Gastroesophageal sphincter (tissue), 4 donors: ENCODE data around the gene FBXL17. TPM values are rescaled to one million over a fixed set of nuclear protein-coding genes. Genes with fewer than 3 reads are reported as not detected.

Experiments used
- ATAC-seq: fragments of 150-250 bp; one replicate; pipeline ENCODE4 v1.9.1; 2016; ENCODE audit warnings: mild to moderate bottlenecking, moderate library complexity
- H3K27ac ChIP-seq, 4 donors: fragments of 200-600 bp; sonication (generic) in 3 of 4; 1 replicate in 3 of 4; 2 replicates in 1 of 4; pipeline ENCODE4 v1.5.1; 2016 to 2019
- H3K27me3 ChIP-seq: fragments of 200-600 bp; sonication (generic); one replicate; pipeline ENCODE4 v1.5.1; 2019
- H3K36me3 ChIP-seq, 2 donors: fragments of 200-600 bp; sonication (generic); one replicate each; pipeline ENCODE4 v1.5.1; 2019; ENCODE audit warnings: control low read depth in 1 of 2
- H3K4me1 ChIP-seq, 3 donors: fragments of 200-600 bp; sonication (generic); 1 replicate in 2 of 3; 2 replicates in 1 of 3; pipeline ENCODE4 v1.5.1; 2016 to 2019; ENCODE audit warnings: control low read depth in 2 of 3
- H3K4me3 ChIP-seq, 2 donors: fragments of 200-600 bp; sonication (generic); one replicate each; pipeline ENCODE4 v1.5.1; 2019; ENCODE audit warnings: mild to moderate bottlenecking in 1 of 2, moderate library complexity in 1 of 2
- H3K9me3 ChIP-seq, 3 donors: fragments of 200-600 bp; sonication (generic); one replicate each; pipeline ENCODE4 v1.5.1; 2017 to 2019; ENCODE audit warnings: control low read depth in 2 of 3
- EP300 ChIP-seq: sonication (generic); formaldehyde crosslinking; IDR thresholded peaks from one replicate; pipeline ENCODE4 v1.6.1; 2017; ENCODE audit warnings: antibody characterized with exemption, mild to moderate bottlenecking
- POLR2A ChIP-seq, 2 donors: fragments of 450-650 bp; IDR thresholded peaks; one replicate each; pipeline ENCODE4 v1.6.1; 2017; ENCODE audit warnings: antibody characterized with exemption in 2 of 2, mild to moderate bottlenecking in 2 of 2, moderate library complexity in 1 of 2
- POLR2AphosphoS5 ChIP-seq: sonication (generic); formaldehyde crosslinking; IDR thresholded peaks from one replicate; pipeline ENCODE4 v1.6.1; 2017; ENCODE audit warnings: antibody characterized with exemption
- WGBS, 2 donors: methylation state at CpG; one replicate each; pipeline ENCODE4 v1.1.5; 2018; ENCODE audit warnings: low coverage in 1 of 2; 5-methylcytosine and 5-hydroxymethylcytosine counted together
- total RNA-seq, 4 donors: library from RNA; depleted of rRNA; stranded (reverse); fragments of >200 nt; gene quantifications; one replicate each; pipeline ENCODE4 v1.1.0, GENCODE V29; 2016
- TF ChIP-seq, protein P1 (sequence below), 4 experiments: fragments of 200-600 bp in 2 of 4; fragments of 450-650 bp in 2 of 4; sonication (generic) in 1 of 4; IDR thresholded peaks; one replicate each; pipeline ENCODE4 v1.5.1; 2017 to 2019; ENCODE audit warnings: antibody characterized with exemption in 4 of 4, mild to moderate bottlenecking in 2 of 4, moderate library complexity in 2 of 4

The FBXL17 gene
- total RNA-seq, 4 donors from 2014 or later, result 15.3 to 25.5 (median 21.7) TPM

DNA sequence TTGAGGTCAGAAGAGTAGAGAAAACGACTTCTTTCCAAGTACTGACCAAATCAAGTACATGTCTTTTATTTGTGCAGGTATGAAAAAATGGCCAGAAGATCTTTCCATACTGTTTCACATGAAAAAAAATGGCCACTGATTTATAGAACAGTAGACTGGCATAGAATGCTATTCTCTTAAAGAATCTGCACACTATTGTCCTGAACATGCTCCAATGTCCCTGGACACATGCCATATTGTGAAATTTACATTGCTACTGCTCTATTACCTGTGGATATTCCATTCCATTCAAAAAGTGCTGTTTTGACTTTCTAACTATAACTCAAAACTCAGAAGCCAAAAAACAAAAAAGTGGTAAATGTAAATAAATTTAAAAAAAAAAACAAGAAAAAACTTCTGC is 60.6 kb downstream of the FBXL17 start:
- H3K27ac ChIP-seq, result no peak overlapping the region
- peaks cover 0 to 20% (median 0%) of the 10 kb centered on the region in 3 donors for H3K4me1 ChIP-seq
- no peaks in the 10 kb centered on the region for H3K27me3 ChIP-seq
- WGBS, 2 donors, result 82 to 88% methylated on average over 1 of the region's 1 CpG
- TF ChIP-seq, protein P1, sequence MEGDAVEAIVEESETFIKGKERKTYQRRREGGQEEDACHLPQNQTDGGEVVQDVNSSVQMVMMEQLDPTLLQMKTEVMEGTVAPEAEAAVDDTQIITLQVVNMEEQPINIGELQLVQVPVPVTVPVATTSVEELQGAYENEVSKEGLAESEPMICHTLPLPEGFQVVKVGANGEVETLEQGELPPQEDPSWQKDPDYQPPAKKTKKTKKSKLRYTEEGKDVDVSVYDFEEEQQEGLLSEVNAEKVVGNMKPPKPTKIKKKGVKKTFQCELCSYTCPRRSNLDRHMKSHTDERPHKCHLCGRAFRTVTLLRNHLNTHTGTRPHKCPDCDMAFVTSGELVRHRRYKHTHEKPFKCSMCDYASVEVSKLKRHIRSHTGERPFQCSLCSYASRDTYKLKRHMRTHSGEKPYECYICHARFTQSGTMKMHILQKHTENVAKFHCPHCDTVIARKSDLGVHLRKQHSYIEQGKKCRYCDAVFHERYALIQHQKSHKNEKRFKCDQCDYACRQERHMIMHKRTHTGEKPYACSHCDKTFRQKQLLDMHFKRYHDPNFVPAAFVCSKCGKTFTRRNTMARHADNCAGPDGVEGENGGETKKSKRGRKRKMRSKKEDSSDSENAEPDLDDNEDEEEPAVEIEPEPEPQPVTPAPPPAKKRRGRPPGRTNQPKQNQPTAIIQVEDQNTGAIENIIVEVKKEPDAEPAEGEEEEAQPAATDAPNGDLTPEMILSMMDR (IDR thresholded peaks at IDR 0.05), result no peak
- no peak for TF ChIP-seq POLR2A (IDR thresholded peaks at IDR 0.05)
- no peak for TF ChIP-seq POLR2AphosphoS5
- no peak for TF ChIP-seq EP300
- no peaks in the 10 kb centered on the region for H3K9me3 ChIP-seq
- H3K4me3 ChIP-seq, result no peak overlapping the region
- H3K36me3 ChIP-seq, result no peaks in the 10 kb centered on the region
- no peak for ATAC-seq

DNA sequence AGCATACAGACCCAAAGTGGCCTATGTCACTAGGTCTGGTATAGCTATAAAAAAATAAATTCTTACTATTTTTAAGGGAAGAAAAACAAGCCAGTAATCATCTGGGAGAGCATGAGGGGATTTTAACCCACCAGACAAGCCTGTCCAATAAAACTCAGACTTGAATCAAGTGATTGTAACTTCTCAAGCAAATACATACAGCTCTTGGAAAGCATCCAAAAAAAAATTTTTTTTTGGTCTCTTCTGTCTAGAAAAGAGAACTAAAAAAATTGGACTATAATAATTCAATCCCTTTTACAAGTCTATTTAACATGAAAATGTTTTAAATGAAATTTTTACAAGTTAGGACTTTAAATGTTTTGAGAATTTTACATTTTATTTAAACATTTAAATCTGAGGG is 61.7 kb downstream of the FBXL17 start:
- H3K27me3 ChIP-seq, result no peaks in the 10 kb centered on the region
- TF ChIP-seq POLR2A (IDR thresholded peaks at IDR 0.05) (no peak), POLR2AphosphoS5 (no peak), EP300 (no peak)
- TF ChIP-seq, protein P1 (IDR thresholded peaks at IDR 0.05), result no peak
- no peak overlapping the region for H3K4me3 ChIP-seq
- H3K9me3 ChIP-seq, result no peaks in the 10 kb centered on the region
- H3K27ac ChIP-seq, result no peak overlapping the region
- no peaks in the 10 kb centered on the region for H3K36me3 ChIP-seq
- ATAC-seq, result no peak
- H3K4me1 ChIP-seq, result peaks cover 0 to 29% (median 0%) of the 10 kb centered on the region in 3 donors

DNA sequence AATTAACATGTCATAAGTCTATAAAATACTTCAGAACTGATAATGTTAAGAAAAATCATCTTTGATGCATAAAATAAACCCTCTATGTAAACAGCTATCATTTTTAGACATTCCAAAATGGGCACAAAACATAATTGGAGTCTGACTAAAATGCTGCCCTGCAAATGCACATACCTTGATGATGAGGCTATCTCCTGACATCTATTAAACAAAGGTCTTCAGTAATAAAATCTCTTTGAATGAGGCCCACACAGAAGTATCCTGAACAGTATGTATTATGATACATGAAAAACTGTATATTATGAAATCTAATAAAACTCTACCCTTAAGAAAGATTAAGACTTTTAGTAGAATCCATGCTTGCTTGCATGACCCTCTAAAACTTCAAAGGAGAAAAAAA is 66.1 kb downstream of the FBXL17 start:
- Histone ChIP-seq H3K4me3 (no peak overlapping the region), H3K9me3 (no peaks in the 10 kb centered on the region), H3K27me3 (no peaks in the 10 kb centered on the region), H3K27ac (no peak overlapping the region), H3K36me3 (no peaks in the 10 kb centered on the region), H3K4me1 (peaks cover 0 to 29% (median 0%) of the 10 kb centered on the region in 3 donors)
- no peak for ATAC-seq
- TF ChIP-seq, protein P1 (IDR thresholded peaks at IDR 0.05), result no peak
- TF ChIP-seq POLR2AphosphoS5 (no peak), POLR2A (IDR thresholded peaks at IDR 0.05) (no peak), EP300 (no peak)

DNA sequence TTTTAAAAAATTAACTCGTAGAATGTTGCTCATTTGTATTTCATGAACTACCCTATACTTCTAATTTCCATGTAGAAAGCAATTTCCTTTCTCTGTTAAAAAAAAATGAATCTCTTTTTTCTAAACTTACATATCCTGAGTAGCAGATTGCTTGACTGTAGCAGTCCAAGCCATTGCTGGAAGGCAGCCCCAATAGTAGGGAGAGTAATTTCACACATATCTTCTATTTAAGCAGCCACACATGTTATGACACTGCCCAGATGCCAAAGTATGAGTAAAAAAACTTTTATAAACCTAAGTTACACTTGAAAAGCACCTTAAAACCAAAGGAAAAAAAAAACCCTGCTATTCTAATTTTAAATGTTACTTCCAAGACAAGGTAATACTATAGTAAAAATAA is 69.6 kb downstream of the FBXL17 start:
- TF ChIP-seq, protein P1 (IDR thresholded peaks at IDR 0.05), result no peak
- 81 to 100% methylated on average over 1 of the region's 1 CpG for WGBS, 2 donors
- peaks cover 0 to 16% (median 0%) of the 10 kb centered on the region in 3 donors for H3K4me1 ChIP-seq
- no peak overlapping the region for H3K4me3 ChIP-seq
- no peak for ATAC-seq
- H3K36me3 ChIP-seq, result no peaks in the 10 kb centered on the region
- H3K27me3 ChIP-seq, result no peaks in the 10 kb centered on the region
- H3K27ac ChIP-seq, result no peak overlapping the region
- no peaks in the 10 kb centered on the region for H3K9me3 ChIP-seq

DNA sequence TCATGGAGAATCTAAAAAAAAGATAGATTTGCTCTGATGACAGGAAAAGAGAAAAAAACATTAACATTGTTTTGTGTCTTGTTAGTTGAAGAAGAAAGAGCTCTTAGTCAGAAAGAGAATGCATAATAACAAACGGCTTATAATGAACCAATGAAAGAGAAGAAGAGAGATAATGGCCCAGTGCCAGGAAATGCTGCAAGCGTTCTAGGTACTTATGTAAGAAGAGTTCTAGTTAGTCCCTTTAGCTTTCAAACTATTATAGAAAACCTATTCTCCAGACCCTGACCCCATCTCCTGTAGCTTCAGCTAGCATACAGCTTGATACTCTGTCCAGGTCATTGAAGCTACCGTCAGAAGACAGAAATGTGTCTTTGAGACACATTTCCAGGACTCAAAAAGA is 70.2 kb downstream of the FBXL17 start:
- Histone ChIP-seq H3K27me3 (no peaks in the 10 kb centered on the region), H3K4me3 (no peak overlapping the region), H3K27ac (no peak overlapping the region), H3K4me1 (peaks cover 0 to 13% (median 0%) of the 10 kb centered on the region in 3 donors), H3K36me3 (no peaks in the 10 kb centered on the region), H3K9me3 (no peaks in the 10 kb centered on the region)
- 78 to 97% methylated on average over 3 of the region's 3 CpGs for WGBS, 2 donors
- ATAC-seq, result no peak
- no peak for TF ChIP-seq POLR2A (IDR thresholded peaks at IDR 0.05)
- TF ChIP-seq, protein P1 (IDR thresholded peaks at IDR 0.05), result no peak
- TF ChIP-seq POLR2AphosphoS5, result no peak
- no peak for TF ChIP-seq EP300
